Subcutaneous adipose tissue (tissue), 4 donors: ENCODE data around the gene LSM10. TPM values are rescaled to one million over a fixed set of nuclear protein-coding genes. Genes with fewer than 3 reads are reported as not detected.

Experiments used
- total RNA-seq, 4 donors: library from RNA; depleted of rRNA; stranded (reverse); fragments of >200 nt; gene quantifications; one replicate each; pipeline ENCODE4 v1.1.0, GENCODE V29; 2016
- TF ChIP-seq, protein P1 (sequence below): fragments of 450-650 bp; IDR thresholded peaks from one replicate; pipeline ENCODE4 v1.5.1; 2016; ENCODE audit warnings: low read depth, mild to moderate bottlenecking, control low read depth, antibody characterized with exemption, moderate library complexity

LSM10 gene
- total RNA-seq: 10 to 100 TPM; 39.4 to 53.5 (median 45.6) TPM

- TF ChIP-seq, protein P1, sequence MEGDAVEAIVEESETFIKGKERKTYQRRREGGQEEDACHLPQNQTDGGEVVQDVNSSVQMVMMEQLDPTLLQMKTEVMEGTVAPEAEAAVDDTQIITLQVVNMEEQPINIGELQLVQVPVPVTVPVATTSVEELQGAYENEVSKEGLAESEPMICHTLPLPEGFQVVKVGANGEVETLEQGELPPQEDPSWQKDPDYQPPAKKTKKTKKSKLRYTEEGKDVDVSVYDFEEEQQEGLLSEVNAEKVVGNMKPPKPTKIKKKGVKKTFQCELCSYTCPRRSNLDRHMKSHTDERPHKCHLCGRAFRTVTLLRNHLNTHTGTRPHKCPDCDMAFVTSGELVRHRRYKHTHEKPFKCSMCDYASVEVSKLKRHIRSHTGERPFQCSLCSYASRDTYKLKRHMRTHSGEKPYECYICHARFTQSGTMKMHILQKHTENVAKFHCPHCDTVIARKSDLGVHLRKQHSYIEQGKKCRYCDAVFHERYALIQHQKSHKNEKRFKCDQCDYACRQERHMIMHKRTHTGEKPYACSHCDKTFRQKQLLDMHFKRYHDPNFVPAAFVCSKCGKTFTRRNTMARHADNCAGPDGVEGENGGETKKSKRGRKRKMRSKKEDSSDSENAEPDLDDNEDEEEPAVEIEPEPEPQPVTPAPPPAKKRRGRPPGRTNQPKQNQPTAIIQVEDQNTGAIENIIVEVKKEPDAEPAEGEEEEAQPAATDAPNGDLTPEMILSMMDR: no peak
Observed at GRCh38 chr1:36397378-36398230, at the start of gene LSM10. Gene LSM10 (minus strand): TSS chr1:36397908. CDS start chr1:36394129, 3,779 bp downstream.

GRCh38 chr1:36447450-36447849 lies 49.7 kb upstream of the LSM10 start:
- TF ChIP-seq, protein P1: no peak

DNA sequence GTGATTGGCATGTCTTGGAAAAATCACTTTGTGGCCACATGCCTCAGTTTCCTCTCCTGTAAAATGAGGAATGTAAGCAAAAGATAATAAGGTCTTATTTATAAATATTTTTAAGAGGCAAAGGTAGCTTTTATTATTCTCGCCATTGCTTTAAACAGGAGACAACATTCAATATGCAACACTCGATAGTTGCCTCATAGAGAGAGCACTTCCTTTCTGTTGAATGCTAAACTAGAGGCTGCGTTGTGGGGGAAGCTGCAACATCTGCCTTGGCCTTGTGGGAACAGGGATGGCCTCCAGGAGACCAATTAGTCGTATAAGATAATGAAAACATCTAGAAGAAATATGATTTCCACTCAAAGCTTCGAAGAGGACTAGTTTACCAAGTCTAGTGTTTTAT lies 49.0 kb upstream of the LSM10 start:
- TF ChIP-seq, protein P1: no peak

- TF ChIP-seq, protein P1: no peak
Observed at GRCh38 chr1:36446271-36446670, 48.6 kb upstream of the LSM10 start.

GRCh38 chr1:36443297-36443696 lies 45.6 kb upstream of the LSM10 start:
- TF ChIP-seq, protein P1: no peak

GRCh38 chr1:36442337-36442736 lies 44.6 kb upstream of the LSM10 start:
- TF ChIP-seq, protein P1: no peak

GRCh38 chr1:36440646-36441045 lies 42.9 kb upstream of the LSM10 start:
- TF ChIP-seq, protein P1: no peak
